HCT116 (cell line): Measurements from ENCODE around the gene ACP7. TPM values are rescaled to one million over a fixed set of nuclear protein-coding genes. Genes with fewer than 3 reads are reported as not detected.

Experiments
- ATAC-seq: fragments of 200-7000 bp; cut with Tn5 transposase; 2 replicates; pipeline ENCODE4 v1.9.1; 2020; ENCODE audit warnings: mild to moderate bottlenecking, moderate library complexity
- BruUV-seq: library from RNA; stranded (reverse); fragments of 400-500 nt; replicated peaks from 2 replicates; lab custom pipeline; 2021; lab: Mats Ljungman, UMichigan
- CTCF ChIA-PET: fragments of 300-600 bp; sonication (Branson Sonifier 250); formaldehyde crosslinking; loops from one replicate; lab custom pipeline; 2021; ENCODE audit warnings: antibody characterized with exemption; lab: Charles Lee
- POLR2A ChIA-PET: fragments of 300-600, 350-600 bp; sonication (Branson Sonifier 250); formaldehyde crosslinking; loops from one replicate; lab custom pipeline; 2021; ENCODE audit warnings: antibody characterized with exemption; lab: Charles Lee
- RAD21 ChIA-PET, 2 experiments: fragments of 300-600 bp; sonication (Branson Sonifier 250); formaldehyde crosslinking; loops; one replicate each; lab custom pipeline; 2023; ENCODE audit warnings: low total read pairs in 2 of 2; ENCODE audit not compliant: uncharacterized antibody in 2 of 2, unreplicated experiment in 2 of 2, low non-redundant PET in 1 of 2; lab: Charles Lee
- DNase-seq: peaks from one replicate; pipeline ENCODE4 v3.0.0-alpha.2; 2010; ENCODE audit warnings: low read depth, low spot score
- H2AFZ ChIP-seq: fragments of 200-600 bp; shearing (Covaris generic), sonication (generic); 2 replicates; pipeline ENCODE4 v1.6.1; 2017; ENCODE audit warnings: low read depth, mixed run types, mixed read lengths, antibody characterized with exemption, low read length; ENCODE audit not compliant: poor library complexity, severe bottlenecking
- H3K27ac ChIP-seq: 2 replicates; pipeline ENCODE4 v1.5.1; 2012; ENCODE audit warnings: low read depth, low read length
- H3K27me3 ChIP-seq: fragments of 200-600 bp; sonication (generic); 2 replicates; pipeline ENCODE4 v1.6.1; 2016; ENCODE audit warnings: mixed run types, low read length, mixed read lengths; ENCODE audit not compliant: insufficient read depth
- H3K36me3 ChIP-seq, 2 experiments: fragments of 200-500 bp in 1 of 2; fragments of 200-600 bp in 1 of 2; sonication (Bioruptor generic) in 1 of 2; sonication (generic) in 1 of 2; 2 replicates each; pipeline versions ENCODE4 v1.5.1 to v1.6.1; 2014 to 2016; ENCODE audit warnings: low read length in 2 of 2, inconsistent platforms in 1 of 2, mixed read lengths in 1 of 2, mixed run types in 1 of 2; ENCODE audit not compliant: insufficient read depth in 2 of 2, control insufficient read depth in 1 of 2
- H3K4me1 ChIP-seq, 2 experiments: fragments of 200-600 bp in 1 of 2; sonication (generic) in 1 of 2; 2 replicates each; pipeline versions ENCODE4 v1.5.1 to v1.6.1; 2012 to 2017; ENCODE audit warnings: low read length in 2 of 2, inconsistent platforms in 1 of 2, mild to moderate bottlenecking in 1 of 2, mixed read lengths in 1 of 2, mixed run types in 1 of 2, moderate library complexity in 1 of 2; ENCODE audit not compliant: insufficient read depth in 2 of 2, control insufficient read depth in 1 of 2
- H3K4me2 ChIP-seq: fragments of 200-600 bp; sonication (generic); 2 replicates; pipeline ENCODE4 v1.6.1; 2017; ENCODE audit warnings: mixed run types, low read length, mixed read lengths
- H3K4me3 ChIP-seq, 2 experiments: fragments of 200-600 bp in 1 of 2; sonication (generic) in 1 of 2; replicated peaks in 1 of 2; 2 replicates each; pipeline ENCODE4 v1.5.1; 2011 to 2016; ENCODE audit warnings: low read length in 2 of 2, control low read depth in 1 of 2, low read depth in 1 of 2, mild to moderate bottlenecking in 1 of 2, mixed read lengths in 1 of 2, mixed run types in 1 of 2
- H3K79me2 ChIP-seq: fragments of 200-600 bp; sonication (generic); 2 replicates; pipeline ENCODE4 v1.6.1; 2017; ENCODE audit warnings: mild to moderate bottlenecking, mixed run types, low read length, moderate library complexity, mixed read lengths; ENCODE audit not compliant: insufficient read depth
- H3K9ac ChIP-seq: fragments of 200-600 bp; sonication (generic); 2 replicates; pipeline ENCODE4 v1.6.1; 2016; ENCODE audit warnings: low read length, mixed read lengths
- H3K9me2 ChIP-seq: fragments of 200-600 bp; sonication (generic), shearing (Covaris generic); 2 replicates; pipeline ENCODE4 v1.6.1; 2017; ENCODE audit warnings: mixed run types, mild to moderate bottlenecking, moderate library complexity; ENCODE audit not compliant: insufficient read depth
- H3K9me3 ChIP-seq, 2 experiments: fragments of 200-500 bp in 1 of 2; fragments of 200-600 bp in 1 of 2; sonication (Bioruptor generic) in 1 of 2; sonication (generic) in 1 of 2; 2 replicates each; pipeline ENCODE4 v1.6.1; 2014 to 2017; ENCODE audit warnings: low read length in 2 of 2, mixed read lengths in 2 of 2, inconsistent platforms in 1 of 2, low read depth in 1 of 2, mild to moderate bottlenecking in 1 of 2, mixed run types in 1 of 2, moderate library complexity in 1 of 2; ENCODE audit not compliant: control insufficient read depth in 1 of 2, insufficient read depth in 1 of 2
- H4K20me1 ChIP-seq: fragments of 200-600 bp; sonication (generic), shearing (Covaris generic); 2 replicates; pipeline ENCODE4 v1.6.1; 2017; ENCODE audit warnings: mixed run types, mild to moderate bottlenecking, moderate library complexity; ENCODE audit not compliant: insufficient read depth
- ATF3 ChIP-seq: IDR thresholded peaks from 2 replicates; pipeline ENCODE4 v1.6.1; 2012
- CBX3 ChIP-seq: IDR thresholded peaks from 2 replicates; pipeline ENCODE4 v1.6.1; 2012; ENCODE audit warnings: low read depth
- CEBPB ChIP-seq: IDR thresholded peaks from 2 replicates; pipeline ENCODE4 v1.6.1; 2012; ENCODE audit warnings: low read depth
- EZH2phosphoT487 ChIP-seq: fragments of 200-600 bp; IDR thresholded peaks from 2 replicates; pipeline ENCODE4 v1.6.1; 2018; ENCODE audit warnings: antibody characterized with exemption, borderline replicate concordance
- JUND ChIP-seq: IDR thresholded peaks from 2 replicates; pipeline ENCODE4 v1.6.1; 2012
- POLR2A ChIP-seq: IDR thresholded peaks from 2 replicates; pipeline ENCODE4 v1.7.0; 2011; ENCODE audit warnings: borderline replicate concordance; ENCODE audit not compliant: insufficient read depth, insufficient read length; ENCODE audit errors: extremely low read depth
- POLR2AphosphoS5 ChIP-seq: IDR thresholded peaks from 2 replicates; pipeline ENCODE4 v1.6.1; 2011; ENCODE audit warnings: mild to moderate bottlenecking, low read depth, low read length, moderate library complexity
- RAD21 ChIP-seq: IDR thresholded peaks from 2 replicates; pipeline ENCODE4 v1.6.1; 2012; ENCODE audit warnings: low read depth, mild to moderate bottlenecking
- REST ChIP-seq: IDR thresholded peaks from 2 replicates; pipeline ENCODE4 v1.6.1; 2012; ENCODE audit warnings: low read depth
- SIN3A ChIP-seq: IDR thresholded peaks from 2 replicates; pipeline ENCODE4 v1.6.1; 2012; ENCODE audit warnings: low read depth
- SP1 ChIP-seq: IDR thresholded peaks from 2 replicates; pipeline ENCODE4 v1.6.1; 2012; ENCODE audit warnings: low read depth
- TCF7L2 ChIP-seq: IDR thresholded peaks from 2 replicates; pipeline ENCODE4 v1.7.0; 2011; ENCODE audit warnings: borderline replicate concordance, inconsistent platforms; ENCODE audit not compliant: insufficient read depth, insufficient read length; ENCODE audit errors: extremely low read depth
- ZBTB33 ChIP-seq: IDR thresholded peaks from 2 replicates; pipeline ENCODE4 v1.6.1; 2011; ENCODE audit warnings: mild to moderate bottlenecking, low read length, moderate library complexity; ENCODE audit not compliant: insufficient replicate concordance; ENCODE audit errors: extremely low read depth
- ZFX ChIP-seq: fragments of 450-650 bp; IDR thresholded peaks from 2 replicates; pipeline ENCODE4 v1.6.1; 2017
- ZNF274 ChIP-seq: fragments of 200-500 bp; sonication (Bioruptor generic); IDR thresholded peaks from 2 replicates; pipeline ENCODE4 v1.6.1; 2014; ENCODE audit warnings: mild to moderate bottlenecking, low read depth, low read length, inconsistent platforms
- intact Hi-C: fragments of 100-400 bp; cut with micrococcal nuclease; formaldehyde crosslinking; loops from 2 replicates; pipeline ENCODE4 v1.10.0; 2022
- total RNA-seq: library from RNA; stranded (reverse); gene quantifications from one replicate; pipeline ENCODE4 v1.2.1, GENCODE V29; 2021; ENCODE audit not compliant: unreplicated experiment

The ACP7 gene
- total RNA-seq, 1 experiment from 2014 or later, result 4.7 TPM

GRCh38 chr19:39046037-39046821, 37.9 kb upstream of the ACP7 start:
- TF ChIP-seq SP1, result peak; percentile 25; the same call in 1 of the 2 replicates
- no peak for TF ChIP-seq CBX3
- BruUV-seq, result no TSS peak
- Histone ChIP-seq H3K27ac (no peak overlapping the region), H3K36me3 (no peaks in the 10 kb centered on the region), H3K4me2 (no peak overlapping the region), H3K9ac (no peak overlapping the region), H3K27me3 (no peaks in the 10 kb centered on the region), H4K20me1 (no peaks in the 10 kb centered on the region), H3K9me3 (no peaks in the 10 kb centered on the region), H2AFZ (no peak overlapping the region), H3K79me2 (no peaks in the 10 kb centered on the region), H3K4me1 (peaks cover 3 to 11% of the 10 kb centered on the region in 2 experiments; a peak in 2 of 4 replicates), H3K4me3 (no peak overlapping the region), H3K9me2 (no peaks in the 10 kb centered on the region)
- ChIA-PET POLR2A (interaction anchor here (0.6 kb wide), 1 partner anchor 522 kb away, joined by 4 read pairs; no protein-coding TSS in a partner anchor), CTCF (interaction anchor here (1.3 kb wide), 1 partner anchor 644 kb away, joined by 3 read pairs; the partner anchor contains the start of gene FAM98C), RAD21 (no interaction called here)
- DNase-seq (peak; percentile 32), ATAC-seq (peak; percentile 96)
- intact Hi-C loops, result no loop called here

- H3K27me3 ChIP-seq, result no peaks in the 10 kb centered on the region
- intact Hi-C loops, result no loop called here
- ChIA-PET CTCF (no interaction called here), RAD21 (no interaction called here), POLR2A (no interaction called here)
- no peaks in the 10 kb centered on the region for H4K20me1 ChIP-seq
- no TSS peak for BruUV-seq
- no peak overlapping the region for H2AFZ ChIP-seq
- ATAC-seq (no peak), DNase-seq (no peak)
- H3K4me3 ChIP-seq, result no peak overlapping the region
- H3K9ac ChIP-seq, result no peak overlapping the region
- H3K36me3 ChIP-seq, result no peaks in the 10 kb centered on the region
- H3K79me2 ChIP-seq, result no peaks in the 10 kb centered on the region
- no peak overlapping the region for H3K27ac ChIP-seq
- no peak overlapping the region for H3K4me2 ChIP-seq
- no peaks in the 10 kb centered on the region for H3K9me2 ChIP-seq
- no peaks in the 10 kb centered on the region for H3K9me3 ChIP-seq
- H3K4me1 ChIP-seq, result peaks cover 3 to 11% of the 10 kb centered on the region in 2 experiments; a peak in 2 of 4 replicates
- no peak for TF ChIP-seq CEBPB
- TF ChIP-seq TCF7L2, result no peak
- TF ChIP-seq ZBTB33, result no peak
- TF ChIP-seq SIN3A, result no peak
- TF ChIP-seq REST, result no peak
- TF ChIP-seq ZNF274, result no peak
- no peak for TF ChIP-seq ATF3
- no peak for TF ChIP-seq EZH2phosphoT487
- no peak for TF ChIP-seq RAD21
- no peak for TF ChIP-seq JUND
- TF ChIP-seq POLR2AphosphoS5, result no peak
- no peak for TF ChIP-seq POLR2A
- TF ChIP-seq ZFX, result no peak
Measured at GRCh38 chr19:39047073-39047472, 37.1 kb upstream of the ACP7 start.
